Cerebellar nuclear complex (tissue), 1 donor: ENCODE data around the gene GDPD4.
"Not testable (repeated sequence)": the region's sequence is repeated elsewhere in the genome, so short reads cannot be mapped to it uniquely, and the experiment has no call there.

Experiments
- DNase-seq, 2 experiments: peaks; one replicate each; lab custom pipeline; 2025; lab: John Stamatoyannopoulos, UW

GDPD4 gene, protein sequence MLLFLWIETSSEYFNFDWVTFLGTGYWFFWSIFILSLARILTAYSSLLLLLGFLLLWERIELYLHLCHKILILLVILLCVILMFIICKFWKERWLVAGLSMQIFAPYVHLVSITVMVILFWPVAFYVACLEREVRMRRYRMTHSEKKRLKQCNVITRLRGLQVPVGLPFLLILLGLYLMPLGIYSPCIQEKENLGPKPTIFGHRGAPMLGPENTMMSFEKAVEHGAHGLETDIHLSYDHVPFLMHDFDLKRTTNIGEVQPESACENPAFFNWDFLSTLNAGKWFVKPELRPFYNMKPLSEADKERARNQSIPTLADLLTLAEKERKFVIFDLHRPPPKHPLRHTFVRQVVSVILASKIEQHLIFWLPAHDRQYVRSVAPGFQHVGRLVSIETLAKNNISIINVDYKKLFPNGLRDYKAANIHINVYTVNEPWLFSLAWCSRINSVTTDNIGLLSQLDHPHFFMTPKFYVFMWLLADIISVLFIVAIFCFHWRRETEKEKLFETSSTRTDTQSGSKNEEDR

GRCh38 chr11:77301510-77301909 is at the start of gene GDPD4:
Gene GDPD4, minus strand, starts transcription at chr11:77301686. Its CDS starts 16,549 bp downstream, at chr11:77285137.
- DNase-seq: no peak

DNA sequence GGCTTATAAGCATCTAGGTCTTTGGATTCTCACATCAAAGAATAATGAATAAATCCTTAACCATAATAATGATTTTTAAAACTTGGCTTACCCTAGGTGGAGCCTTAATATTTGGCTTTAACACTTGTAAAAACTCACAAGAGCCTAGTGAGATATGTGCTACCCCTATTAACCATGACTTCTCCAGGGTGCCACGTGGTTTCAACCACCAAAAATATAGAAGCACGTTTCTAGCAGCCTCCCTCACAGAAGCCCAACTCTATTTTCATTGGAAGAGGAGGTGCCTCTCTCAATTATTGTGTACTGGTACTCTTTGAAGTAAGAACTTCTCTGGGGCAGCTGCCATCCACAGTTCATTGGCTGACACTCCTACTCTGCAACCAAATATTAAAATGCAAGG is 46.5 kb upstream of the GDPD4 start:
- DNase-seq: no peak

GRCh38 chr11:77346906-77347603 is 45.6 kb upstream of the GDPD4 start:
- no peak for DNase-seq

DNA sequence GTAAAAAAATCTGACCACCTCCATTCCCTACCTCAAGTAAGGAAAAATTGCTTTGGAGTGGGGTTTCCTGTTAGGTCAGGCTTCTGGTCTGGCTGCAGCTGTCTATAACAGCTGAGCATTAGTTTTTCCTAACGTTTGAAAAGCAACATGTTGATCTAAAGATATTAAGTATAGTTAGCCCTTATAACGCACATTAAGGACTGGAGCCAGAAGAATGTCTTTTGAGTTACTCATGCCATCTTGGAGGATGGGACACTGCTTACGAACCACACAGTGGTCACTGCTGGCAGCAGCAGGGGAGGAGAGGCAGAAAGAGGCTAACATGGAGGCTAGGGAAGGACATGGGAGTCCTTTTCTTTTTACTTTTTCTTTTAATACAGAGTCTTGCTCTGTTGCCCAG is 44.1 kb upstream of the GDPD4 start:
- no peak for DNase-seq

GRCh38 chr11:77340501-77340900 is 39.0 kb upstream of the GDPD4 start:
- no peak for DNase-seq

DNA sequence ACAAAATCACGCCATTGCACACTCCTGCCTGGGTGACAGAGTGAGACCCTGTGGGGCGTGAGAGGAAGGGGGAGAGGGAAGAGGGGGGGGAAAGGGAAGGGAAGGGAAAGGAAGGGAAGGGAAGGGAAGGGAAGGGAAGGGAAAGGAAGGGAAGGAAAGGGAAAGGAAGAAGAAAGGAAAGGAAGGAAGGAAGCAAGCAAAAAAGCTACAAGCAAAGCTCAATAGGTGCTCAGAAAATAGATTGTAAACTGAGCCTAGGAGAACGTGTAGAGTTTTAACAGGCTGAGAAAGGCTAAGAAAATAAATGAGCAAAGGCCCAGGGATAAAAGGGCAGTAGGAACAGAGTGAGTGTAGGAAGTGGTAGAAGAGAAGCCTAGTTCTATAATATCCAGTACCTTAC is 30.8 kb upstream of the GDPD4 start:
- DNase-seq: no peak

DNA sequence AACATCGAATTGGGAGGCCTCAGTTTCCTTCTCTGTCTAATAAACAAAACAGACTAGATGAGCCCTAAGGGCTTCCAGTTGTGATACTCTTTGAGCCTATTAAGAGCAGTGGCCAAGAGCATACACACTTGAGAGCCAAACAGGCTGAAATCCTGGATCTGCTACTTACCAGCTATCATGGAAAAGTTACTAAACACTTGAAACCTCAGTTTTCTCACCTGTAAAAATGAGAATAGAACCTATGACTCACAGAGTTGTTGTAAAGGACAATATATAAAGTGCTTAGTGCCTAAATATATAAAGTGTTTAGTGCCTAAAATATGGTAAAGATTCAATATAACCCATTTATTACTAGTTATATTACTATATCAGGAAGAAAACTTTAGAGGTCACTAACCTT is 23.7 kb upstream of the GDPD4 start:
- DNase-seq: no peak

GRCh38 chr11:77324508-77324907 is 23.0 kb upstream of the GDPD4 start:
- no peak for DNase-seq

GRCh38 chr11:77322926-77323590 is 21.6 kb upstream of the GDPD4 start:
- DNase-seq: no peak

DNA sequence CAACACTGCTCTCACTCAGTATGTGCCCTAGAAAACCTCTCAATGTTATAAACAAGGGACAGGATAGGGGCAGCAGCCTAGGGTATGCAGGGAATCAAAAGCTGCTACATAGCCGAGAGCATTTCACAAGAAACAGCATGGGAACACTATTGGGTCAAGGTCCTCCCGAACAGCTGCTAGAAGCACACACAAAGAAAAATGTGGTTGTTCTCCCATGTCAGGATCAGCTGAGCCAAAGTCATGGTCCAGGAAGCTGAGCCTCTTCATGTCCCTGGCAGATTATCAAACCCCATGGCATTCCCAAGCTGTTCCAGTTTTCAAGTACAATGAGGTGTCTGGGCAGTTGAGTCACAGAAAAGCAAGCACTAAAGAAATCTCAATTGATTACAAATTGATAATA is 21.0 kb upstream of the GDPD4 start:
- DNase-seq: peak in 1 of 2 experiments; percentile 3

DNA sequence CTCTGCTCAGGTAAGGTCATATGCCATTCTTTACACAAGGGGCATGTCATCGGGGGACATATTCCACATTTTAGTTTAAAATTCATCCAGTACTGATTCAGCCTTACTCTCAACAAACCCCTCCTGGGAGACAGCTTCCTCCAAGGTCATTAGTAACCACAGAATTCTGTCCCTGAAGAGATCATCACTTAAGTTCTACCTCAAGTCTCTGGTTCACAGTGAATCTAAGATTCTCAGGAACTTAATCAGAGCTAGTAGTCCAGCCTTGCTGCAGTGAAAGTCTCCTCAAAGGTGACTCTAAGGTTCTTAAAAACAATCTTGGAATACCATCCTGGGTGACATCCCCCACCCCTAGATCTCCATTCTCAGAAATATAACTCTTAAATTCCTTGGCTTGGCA is 18.9 kb upstream of the GDPD4 start:
- DNase-seq: no peak

GRCh38 chr11:77318600-77318999 is 17.1 kb upstream of the GDPD4 start:
- DNase-seq: no peak

- no peak for DNase-seq
Observed at GRCh38 chr11:77316733-77317342, 15.4 kb upstream of the GDPD4 start.

DNA sequence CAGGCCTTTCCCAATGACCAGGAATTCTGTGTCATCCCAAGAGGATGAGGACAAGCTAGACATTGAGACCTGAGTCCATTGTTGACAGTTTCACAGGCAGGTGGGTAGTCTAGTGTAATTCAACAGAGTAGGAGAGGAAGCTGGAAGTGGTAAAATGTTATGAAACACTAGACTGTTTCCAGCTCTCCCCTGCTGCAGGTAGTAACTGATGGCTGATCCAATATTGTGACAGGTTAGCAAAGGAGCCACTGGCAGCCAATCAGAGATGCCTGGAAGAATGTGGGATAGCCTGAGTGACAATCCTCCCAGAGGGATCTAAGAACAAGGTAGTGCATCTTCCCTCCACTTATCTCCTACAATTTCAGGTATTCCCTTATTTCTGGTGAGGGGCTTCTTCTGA is 10.6 kb upstream of the GDPD4 start:
- DNase-seq: no peak

GRCh38 chr11:77311701-77312100 is 10.2 kb upstream of the GDPD4 start:
- DNase-seq: no peak

DNA sequence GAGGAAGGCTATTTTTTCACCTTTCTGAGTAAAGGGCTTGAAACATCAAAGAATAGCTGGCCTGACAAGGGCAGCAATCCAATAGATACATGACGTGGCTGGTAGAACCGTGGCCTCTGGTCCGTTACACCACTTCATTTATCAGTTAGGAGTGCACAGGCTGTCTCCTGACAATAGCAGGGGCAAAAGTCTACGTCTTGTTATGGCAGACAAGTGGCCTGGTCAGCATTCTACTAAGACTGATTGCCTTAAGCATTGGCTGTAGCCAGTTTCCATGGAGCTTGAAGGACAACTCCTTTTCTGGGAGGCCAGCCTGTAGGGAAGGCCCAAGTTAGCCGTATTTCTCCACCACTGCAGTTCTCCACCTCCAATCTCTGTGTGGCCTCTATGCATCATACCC is 9.2 kb upstream of the GDPD4 start:
- DNase-seq: no peak

DNA sequence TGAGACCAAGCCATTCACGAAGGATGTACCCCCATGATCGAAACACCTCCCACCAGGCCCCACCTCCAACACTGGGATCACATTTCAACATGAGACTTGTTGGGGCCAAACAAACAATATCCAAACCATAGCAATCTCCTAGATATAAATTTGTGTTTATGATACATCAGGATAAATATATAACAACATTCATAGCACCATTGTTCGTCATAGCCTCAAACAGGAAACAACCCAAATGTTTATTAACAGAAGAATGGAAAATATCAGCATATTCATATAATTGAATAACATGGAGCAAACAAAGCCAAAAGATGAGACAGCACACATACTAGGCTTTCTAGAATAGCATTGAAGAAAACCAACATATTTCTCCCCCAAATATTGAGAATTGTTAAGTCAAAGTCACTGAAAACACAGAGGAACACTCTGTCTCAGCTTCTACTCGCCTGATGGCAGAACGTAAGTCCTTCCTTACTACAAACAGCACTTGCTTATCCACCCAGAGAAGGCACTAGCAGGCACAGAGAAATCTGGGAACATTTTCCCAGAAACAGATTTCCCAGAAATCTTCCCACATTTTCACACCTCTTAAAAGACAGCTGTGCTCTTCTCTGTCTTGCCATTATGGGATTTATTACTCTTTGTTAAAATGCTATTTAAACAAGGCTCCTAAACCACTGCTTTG is 8.1 kb upstream of the GDPD4 start:
- DNase-seq: no peak

- no peak for DNase-seq
Observed at GRCh38 chr11:77308838-77309237, 7.4 kb upstream of the GDPD4 start.

GRCh38 chr11:77303328-77303727 is 1.8 kb upstream of the GDPD4 start:
- DNase-seq: no peak

DNA sequence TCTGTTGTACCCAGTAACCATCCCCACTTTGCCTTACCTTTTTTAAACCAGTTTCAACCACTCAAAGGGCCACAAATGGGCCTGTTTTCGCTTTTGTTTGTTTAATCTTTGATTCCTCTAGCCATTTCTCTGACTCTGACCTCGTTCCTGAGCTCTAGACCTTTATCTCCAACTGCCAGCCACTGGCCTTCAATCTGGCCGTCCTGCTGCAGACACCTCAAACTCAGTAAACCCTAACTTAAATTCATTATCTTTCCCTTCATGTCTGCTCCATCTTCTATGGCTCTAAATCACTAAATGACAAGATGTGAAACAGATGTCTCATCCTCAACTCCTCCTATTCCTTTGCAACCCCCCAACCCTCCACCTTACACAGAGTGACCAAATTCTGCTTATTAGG is 1.3 kb upstream of the GDPD4 start:
- DNase-seq: no peak

DNA sequence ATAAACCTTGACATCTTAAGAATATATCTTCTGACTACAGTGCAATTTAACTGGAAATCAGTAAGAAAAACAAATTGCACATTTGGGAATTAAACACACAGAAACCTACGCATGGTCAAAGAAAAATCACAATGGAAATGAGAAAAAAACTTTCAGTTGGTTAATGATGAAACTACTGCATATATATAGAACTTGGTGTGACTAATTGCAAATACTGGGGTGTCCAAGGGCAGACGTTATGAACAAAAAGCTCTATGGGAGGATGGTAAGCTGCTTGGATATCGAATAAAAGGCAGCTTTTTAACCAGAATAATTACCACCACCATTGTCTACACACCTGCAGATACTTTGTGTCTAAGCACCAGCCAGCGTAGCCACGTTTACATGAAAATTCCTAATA is 791 bp downstream of the GDPD4 start:
- DNase-seq: no peak

GRCh38 chr11:77300028-77300427 is 1.5 kb downstream of the GDPD4 start:
- not testable (repeated sequence) for DNase-seq
